M059J (cell line): ENCODE data around the gene RNLS. TPM values are rescaled to one million over a fixed set of nuclear protein-coding genes. Genes with fewer than 3 reads are reported as not detected.
A peak's percentile ranks its signal among the peaks of the same experiment; 100 is the strongest.

Experiments
- DNase-seq: peaks from one replicate; pipeline ENCODE4 v3.0.0-alpha.2; 2012; ENCODE audit warnings: low read depth
- total RNA-seq: library from RNA; depleted of rRNA; stranded (reverse); fragments of >200 nt; shearing (Covaris generic); gene quantifications from 2 replicates; pipeline ENCODE4 v1.2.3, GENCODE V29; 2014; rRNA removed

RNLS gene
- 22.5 and 22.8 TPM in 2 replicates for total RNA-seq

DNA sequence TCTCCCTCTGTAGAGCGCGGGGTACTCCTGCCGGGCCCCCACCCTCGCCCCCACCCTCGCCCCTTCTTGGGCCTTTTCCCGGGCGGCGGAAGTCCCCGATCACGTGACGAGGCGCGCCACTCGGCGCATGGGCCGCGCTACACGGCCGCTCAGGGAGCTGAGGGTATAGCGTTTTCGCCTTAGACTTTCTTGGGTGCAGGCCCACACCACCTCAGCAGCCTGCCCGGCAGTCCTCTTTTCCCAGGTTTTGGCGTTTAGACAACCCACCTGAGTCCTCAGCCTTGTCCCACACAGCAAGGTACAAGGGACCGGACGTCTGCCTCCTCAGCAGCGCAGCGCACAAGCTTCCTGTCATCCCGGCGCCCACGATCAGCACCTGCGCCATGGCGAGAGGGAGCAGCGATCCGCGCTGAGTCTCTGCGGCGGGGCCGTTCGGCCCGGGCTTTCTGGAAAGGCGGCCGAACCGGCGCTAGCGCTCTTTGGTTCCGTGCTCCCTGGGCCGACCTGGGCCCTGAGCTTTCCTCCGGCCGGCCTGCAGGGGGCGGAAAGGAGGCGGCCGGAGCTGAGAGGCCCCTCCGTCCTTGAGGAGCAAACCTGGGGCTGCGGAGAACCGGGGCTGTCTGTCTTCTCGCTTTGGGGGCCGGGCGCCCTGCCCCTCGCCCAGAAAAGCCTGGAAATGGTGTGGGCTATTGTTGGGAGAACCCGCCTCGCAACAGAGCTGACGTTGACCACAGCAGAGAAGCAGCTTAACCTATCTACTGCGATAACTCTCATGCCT is at the start of gene RNLS:
Gene RNLS, minus strand, starts transcription at position 513 of the 778 bp plus-strand sequence.
- peak; percentile 70 for DNase-seq

GRCh38 chr10:88624840-88625239 is 41.7 kb upstream of the RNLS start:
- no peak for DNase-seq

DNA sequence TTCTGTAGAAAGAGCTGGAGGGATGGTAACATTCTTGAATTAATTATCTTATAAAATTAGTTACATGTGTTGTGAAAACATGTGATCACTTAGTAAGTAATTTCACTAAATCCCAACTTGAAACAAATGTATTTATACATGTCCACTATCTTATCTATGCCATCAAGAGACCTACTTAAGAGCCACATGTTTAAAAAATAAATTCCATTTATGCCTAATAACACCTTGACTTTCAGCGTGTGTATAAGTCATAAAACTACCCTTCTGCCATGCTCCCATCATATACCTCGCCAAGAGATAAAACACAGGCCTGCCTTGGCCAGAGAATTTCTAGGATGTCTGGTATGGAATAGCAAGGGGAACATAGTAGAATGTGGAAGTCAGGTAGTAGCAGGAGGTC is 40.7 kb upstream of the RNLS start:
- DNase-seq: no peak

- no peak for DNase-seq
Measured at GRCh38 chr10:88620441-88620840, 37.3 kb upstream of the RNLS start.

- DNase-seq: no peak
Measured at GRCh38 chr10:88618496-88618895, 35.4 kb upstream of the RNLS start.

DNA sequence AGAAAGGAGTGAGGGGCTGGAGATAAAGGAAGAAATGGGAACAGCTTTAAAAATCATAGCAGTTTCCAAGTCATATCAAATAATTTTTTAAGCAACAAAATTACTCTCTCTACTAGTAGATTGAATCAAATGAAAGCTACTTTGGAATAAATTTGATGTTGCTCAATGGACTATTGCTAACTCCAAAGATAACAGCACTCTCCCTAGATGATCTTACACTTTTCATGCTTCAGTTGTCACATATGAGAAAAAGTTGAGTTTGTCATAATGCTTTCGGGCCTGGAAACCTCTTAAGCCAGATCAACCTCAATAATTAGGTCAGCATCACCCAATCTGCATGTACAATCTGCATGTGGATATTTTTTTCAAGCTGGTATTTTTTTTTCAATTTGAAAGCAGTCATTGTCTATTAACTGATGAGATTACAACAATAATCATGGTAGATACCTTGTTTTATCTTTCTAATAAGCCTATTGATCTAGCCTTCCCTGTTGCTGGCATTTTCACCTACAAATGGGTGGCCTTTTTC is 34.7 kb upstream of the RNLS start:
- DNase-seq: no peak

DNA sequence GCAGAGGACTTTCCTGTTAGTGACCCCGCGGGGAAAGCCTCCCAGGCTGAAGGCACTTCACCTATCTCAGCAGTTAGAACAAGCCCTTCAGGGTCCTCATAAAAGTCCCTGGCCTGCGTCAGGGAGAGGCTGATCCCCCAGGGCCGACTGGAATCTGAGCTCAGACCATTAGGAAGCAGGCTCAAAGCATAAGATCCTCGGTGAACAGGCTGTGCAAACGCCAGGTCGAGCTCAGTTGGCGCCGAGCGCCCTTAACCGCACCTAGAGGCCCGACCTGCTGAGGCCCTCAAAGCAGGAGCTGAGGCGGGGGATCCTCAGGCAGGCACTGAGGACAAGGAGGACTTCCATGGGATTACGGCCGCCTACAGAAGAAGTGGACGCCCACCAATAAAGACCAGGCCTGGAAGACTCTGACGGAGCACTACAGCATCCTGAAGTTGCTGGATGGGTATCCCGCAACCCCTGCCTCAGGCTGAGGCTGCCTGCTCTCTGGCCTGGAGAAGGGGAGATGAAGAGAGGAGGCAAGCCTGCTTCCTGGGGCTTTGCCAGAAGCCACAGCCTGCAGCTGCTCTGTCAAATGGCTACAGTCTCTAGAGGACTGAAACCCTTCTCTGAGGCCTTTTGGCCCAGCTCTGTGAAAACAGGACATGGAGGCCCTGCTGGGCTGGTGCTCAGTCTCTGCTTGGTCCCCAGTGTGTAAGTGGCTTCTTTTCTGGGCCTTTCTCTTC is 33.3 kb upstream of the RNLS start:
- no peak for DNase-seq

DNA sequence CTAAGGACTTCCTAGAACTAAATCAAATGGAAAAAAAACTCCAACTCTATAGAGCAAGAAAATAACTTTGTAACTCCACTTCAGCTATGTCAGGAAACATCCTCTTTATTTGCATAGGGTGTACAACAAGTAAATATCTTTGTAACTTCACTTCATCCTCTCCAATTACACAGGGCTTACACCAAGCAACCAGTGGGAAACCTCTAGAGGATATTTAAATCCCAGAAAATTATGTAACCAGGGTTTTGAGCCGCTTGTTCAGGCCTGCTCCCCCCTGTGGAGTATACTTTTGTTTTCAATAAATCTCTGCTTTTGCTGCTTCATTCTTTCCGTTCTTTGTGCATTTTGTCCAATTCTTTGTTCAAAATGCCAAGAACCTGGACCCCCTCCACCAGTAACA is 25.7 kb upstream of the RNLS start:
- no peak for DNase-seq

DNA sequence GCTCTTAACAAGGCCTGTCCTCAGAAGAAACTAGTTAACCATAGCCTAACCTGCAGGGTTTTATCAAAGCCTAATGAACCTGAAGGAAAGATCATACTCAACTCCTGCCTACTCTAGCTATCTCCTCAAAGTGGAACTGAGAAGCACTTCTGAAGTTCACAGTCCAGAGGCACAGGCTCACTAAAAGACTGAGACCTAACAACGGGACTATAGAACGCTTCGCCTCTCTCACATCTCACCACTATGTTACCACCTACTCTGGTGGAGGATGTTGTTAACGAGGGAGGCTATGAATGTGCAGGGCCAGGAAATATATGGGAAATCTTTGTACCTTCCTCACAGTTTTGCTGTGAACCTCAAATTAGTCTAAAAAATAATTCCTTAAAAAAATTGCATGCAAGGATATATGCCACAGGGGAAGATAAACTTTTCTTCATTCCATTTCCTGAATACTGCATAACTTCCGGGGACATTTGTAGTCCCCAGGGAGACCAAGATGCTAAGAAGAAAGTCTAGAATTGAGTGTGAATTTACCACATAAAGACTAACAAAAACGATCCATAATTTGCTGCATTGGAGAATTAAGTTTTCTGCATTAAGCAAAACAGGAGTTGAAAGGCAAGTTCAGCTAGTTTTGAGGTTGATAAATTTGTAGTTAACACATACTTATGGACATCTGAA is 25.1 kb upstream of the RNLS start:
- no peak for DNase-seq

DNA sequence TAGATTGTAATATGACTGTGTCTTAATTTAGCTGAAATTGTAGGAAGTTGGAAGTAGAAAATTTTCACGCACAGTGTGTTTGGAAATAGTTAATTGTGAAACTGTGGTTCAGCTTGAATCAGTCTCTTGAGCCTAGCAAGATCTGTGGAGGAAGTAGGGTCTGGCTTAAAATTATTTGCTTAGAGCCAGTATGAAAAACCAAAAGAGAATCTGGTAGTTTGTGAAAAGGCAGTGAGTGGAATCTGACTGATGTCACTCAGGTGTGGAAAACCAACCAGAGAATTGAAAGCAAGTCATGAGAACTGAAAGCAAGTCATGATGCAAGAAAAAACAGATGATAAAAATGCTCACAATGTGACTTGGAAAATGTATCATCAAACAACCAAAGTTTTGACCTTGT is 14.9 kb upstream of the RNLS start:
- DNase-seq: no peak

GRCh38 chr10:88594482-88594881 is 11.4 kb upstream of the RNLS start:
- no peak for DNase-seq

DNA sequence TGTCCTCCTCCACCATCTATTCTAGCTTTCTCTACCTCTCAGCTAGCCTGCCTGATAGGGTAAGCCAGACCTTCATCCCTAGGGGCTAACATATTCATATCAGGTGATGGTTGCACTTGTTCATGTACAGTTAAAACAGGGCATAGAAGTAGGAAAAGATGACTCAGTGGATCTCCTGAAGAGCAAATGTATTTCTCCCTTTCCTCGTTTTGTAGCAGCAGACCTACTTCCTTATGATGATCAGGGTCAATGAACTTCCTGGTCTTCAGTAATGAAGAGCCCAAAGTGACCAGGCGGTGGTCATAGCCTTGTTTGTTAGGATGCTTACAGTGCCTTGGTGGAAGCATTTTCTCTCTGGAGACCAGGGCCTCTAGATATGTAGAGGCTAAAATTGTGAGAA is 9.8 kb upstream of the RNLS start:
- no peak for DNase-seq

- peak; percentile 55 for DNase-seq
Measured at GRCh38 chr10:88592381-88592780, 9.3 kb upstream of the RNLS start.

GRCh38 chr10:88586462-88586861 is 3.3 kb upstream of the RNLS start, which contains the start of gene LIPJ:
Gene LIPJ (plus strand): TSS chr10:88586762. CDS start chr10:88590688, 3,926 bp downstream.
- DNase-seq: no peak

- no peak for DNase-seq
Measured at GRCh38 chr10:88583584-88583957, 453 bp upstream of the RNLS start.

DNA sequence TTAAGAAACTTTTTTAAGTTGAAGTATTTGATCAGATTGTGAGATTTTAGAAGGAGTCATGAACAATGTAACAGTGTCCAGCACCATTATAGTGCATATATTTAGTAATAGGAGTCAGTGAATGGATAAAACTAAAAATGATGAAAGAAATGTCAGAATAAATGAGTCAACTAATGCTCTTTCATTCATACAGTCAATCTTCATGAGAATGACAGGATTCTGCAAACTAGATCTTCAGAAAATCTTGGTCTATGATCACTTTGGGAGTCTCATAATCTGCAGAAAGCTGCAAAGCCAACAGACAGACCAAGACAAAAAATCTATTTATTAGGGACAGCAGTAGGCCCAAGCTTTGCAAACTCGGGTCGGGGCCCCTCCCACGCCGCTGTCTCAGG is 710 bp downstream of the RNLS start:
- no peak for DNase-seq

GRCh38 chr10:88565072-88565471 is 18.0 kb downstream of the RNLS start:
- peak; percentile 41 for DNase-seq

DNA sequence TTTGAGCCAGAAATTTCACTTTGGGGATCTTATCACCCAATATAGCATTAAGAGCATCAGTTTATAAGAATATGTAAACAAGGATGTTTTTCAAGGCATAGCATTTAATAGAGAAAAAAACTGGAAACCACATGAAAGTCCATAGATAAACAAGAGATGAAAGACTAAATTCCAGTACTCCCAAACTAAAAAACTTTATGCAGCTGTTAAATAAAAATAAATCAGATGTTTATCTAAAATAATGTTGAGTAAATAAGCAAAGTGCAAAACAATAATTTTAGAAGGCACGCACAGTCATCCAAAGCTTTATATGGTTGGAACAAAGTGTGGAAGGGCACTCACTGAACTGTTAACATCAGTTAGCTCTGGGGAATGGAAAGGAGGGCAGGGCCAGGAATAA is 21.0 kb downstream of the RNLS start:
- no peak for DNase-seq

DNA sequence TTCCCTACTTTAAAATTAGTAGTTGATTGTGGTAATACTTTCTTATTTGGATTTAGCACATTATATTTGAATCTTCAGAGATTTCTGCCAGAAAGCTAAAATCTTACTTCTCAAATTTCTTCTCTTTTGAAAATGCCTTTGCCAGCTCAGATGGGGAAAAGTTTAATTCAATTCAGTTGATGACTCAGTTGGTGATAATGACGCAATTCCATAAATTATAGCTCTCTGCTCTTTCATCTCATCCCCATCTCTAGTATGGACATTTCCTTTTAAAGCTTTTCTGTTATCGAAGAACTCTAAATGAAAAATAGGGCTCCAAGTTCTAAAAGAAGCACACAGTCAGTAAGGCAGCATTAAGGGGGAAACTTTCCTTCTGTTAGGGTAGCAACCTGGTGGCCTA is 25.5 kb downstream of the RNLS start:
- DNase-seq: peak; percentile 78

DNA sequence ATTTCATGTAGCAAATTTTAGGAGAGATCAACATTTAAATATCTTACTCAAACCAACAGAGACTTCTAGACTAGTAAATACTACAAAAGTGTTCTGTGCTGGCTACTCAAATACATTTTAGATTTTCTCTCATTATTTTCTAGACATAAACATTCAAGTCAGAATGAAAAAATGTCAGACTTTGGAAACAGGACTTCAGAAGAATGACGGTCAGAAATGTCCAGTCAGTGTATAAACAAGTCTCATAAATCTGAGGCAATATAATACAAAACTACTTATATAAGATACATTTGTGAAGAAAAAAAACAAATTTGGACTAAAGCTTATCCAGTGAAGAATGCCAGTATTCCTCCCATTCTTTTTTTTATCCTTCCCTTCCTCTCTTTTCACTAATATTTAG is 25.9 kb downstream of the RNLS start:
- DNase-seq: no peak

DNA sequence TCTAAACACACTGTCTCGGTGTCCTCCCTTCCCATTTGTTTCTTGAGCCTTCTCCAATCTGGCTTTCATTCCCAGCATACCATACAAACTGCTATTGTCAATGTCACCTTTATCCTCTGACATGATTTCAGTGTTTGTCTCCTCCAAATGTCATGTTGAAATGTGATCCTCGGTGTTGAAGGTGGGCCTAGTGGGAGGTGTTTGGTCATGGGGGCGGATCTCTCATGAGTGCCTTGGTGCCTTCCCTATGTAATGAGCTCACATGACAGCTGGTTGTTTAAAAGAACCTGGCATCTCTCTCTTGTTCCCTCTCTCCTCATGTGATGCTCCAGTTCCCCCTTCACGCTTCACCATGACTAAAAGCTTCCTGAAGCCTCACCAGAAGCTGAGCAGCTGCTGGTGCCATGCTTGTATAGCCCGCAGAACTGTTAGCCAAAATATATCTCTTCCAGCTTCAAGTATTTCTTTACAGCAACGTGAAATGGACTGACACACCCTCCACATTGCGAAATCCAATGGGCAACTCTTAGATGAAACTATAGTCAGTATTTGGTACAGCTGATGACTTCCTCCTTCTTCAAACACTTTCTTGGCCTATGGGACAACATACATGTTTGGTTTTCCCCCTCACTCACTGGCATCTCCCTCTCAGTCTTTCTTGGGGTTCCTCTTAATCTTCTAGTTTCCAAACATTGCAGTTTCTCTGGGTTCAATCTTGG is 27.8 kb downstream of the RNLS start:
- no peak for DNase-seq
